ENCODE measurements around the gene PLEKHM3. TPM values are rescaled to one million over a fixed set of nuclear protein-coding genes. Genes with fewer than 3 reads are reported as not detected.

PLEKHM3 gene
- total and polyA plus RNA-seq, 12 donors, result 9.5 to 39.6 (median 21.7) TPM

DNA sequence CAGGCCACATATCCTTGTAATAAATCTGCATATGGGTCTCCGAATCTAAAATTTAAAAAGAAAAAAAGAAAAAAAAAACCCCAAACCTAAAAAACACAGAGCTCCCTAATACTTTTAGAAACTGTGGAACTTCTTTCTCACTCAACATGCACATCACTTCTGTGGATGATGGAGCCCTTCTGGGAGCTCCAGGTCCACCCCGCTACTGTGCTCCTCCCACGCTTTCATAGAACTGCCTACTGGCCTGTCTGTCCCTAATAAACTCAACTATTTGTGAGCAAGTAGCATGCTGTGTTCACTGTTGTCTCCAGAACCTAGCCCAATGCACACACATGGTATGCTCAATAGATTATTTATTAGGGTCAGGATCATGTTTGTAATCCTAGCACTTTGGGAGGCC lies 172.5 kb downstream of the PLEKHM3 start:
- no peak overlapping the region for H3K4me3 ChIP-seq
- no peak for DNase-seq
- intact Hi-C loops (cut with DNase I), result no loop called here
- 94 to 98% (median 96%) methylated on average over 3 of the region's 3 CpGs for WGBS, 4 donors
- H3K4me1 ChIP-seq (replicated peaks in 1 of 2), result no peaks in the 10 kb centered on the region
- no peak overlapping the region for H3K27ac ChIP-seq
- no peaks in the 10 kb centered on the region for H3K9me3 ChIP-seq (replicated peaks in 1 of 3)
- H3K36me3 ChIP-seq (replicated peaks in 1 of 2), result no peaks in the 10 kb centered on the region
- TF ChIP-seq CTCF (IDR thresholded peaks at IDR 0.05) (no peak), POLR2A (IDR thresholded peaks at IDR 0.05) (no peak)
- no peaks in the 10 kb centered on the region for H3K27me3 ChIP-seq

DNA sequence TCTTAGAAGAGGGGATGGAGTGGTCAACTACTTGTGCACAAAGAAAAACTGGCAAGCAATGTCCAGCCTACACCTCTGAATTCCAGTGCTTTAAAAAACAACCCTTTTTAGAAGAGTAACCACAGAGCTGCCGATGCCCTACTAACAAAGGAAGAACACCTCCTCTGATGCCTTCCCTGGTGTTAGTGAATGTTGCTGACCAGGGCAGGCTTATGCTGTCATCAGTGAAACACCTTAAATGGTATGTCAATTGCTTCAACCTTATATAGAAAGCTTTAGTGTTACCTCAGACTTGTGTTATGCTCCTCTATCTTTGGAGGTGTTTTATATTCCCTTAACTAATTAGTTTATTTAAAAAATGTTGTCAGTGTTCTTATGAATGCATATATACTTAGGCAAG lies 175.9 kb downstream of the PLEKHM3 start:
- no peak overlapping the region for H3K27ac ChIP-seq
- H3K4me3 ChIP-seq, result no peak overlapping the region
- no peaks in the 10 kb centered on the region for H3K36me3 ChIP-seq (replicated peaks in 1 of 2)
- DNase-seq, result no peak
- intact Hi-C loops (cut with DNase I), result no loop called here
- H3K27me3 ChIP-seq, result no peaks in the 10 kb centered on the region
- H3K9me3 ChIP-seq (replicated peaks in 1 of 3), result no peaks in the 10 kb centered on the region
- 93 to 98% (median 96%) methylated on average over 1 of the region's 1 CpG for WGBS, 4 donors
- TF ChIP-seq POLR2A (IDR thresholded peaks at IDR 0.05), result no peak
- TF ChIP-seq CTCF (IDR thresholded peaks at IDR 0.05), result no peak
- H3K4me1 ChIP-seq (replicated peaks in 1 of 2), result no peaks in the 10 kb centered on the region

GRCh38 chr2:207848545-207848928 lies 176.8 kb downstream of the PLEKHM3 start:
- no peak overlapping the region for H3K27ac ChIP-seq
- no peaks in the 10 kb centered on the region for H3K9me3 ChIP-seq (replicated peaks in 1 of 3)
- H3K27me3 ChIP-seq, result no peaks in the 10 kb centered on the region
- no peak for TF ChIP-seq CTCF (IDR thresholded peaks at IDR 0.05)
- TF ChIP-seq POLR2A (IDR thresholded peaks at IDR 0.05), result no peak
- no peaks in the 10 kb centered on the region for H3K4me1 ChIP-seq (replicated peaks in 1 of 2)
- H3K4me3 ChIP-seq, result no peak overlapping the region
- no peaks in the 10 kb centered on the region for H3K36me3 ChIP-seq (replicated peaks in 1 of 2)
- no peak for DNase-seq
- 91 to 96% (median 94%) methylated on average over 4 of the region's 4 CpGs for WGBS, 4 donors
- intact Hi-C loops (cut with DNase I), result no loop called here

DNA sequence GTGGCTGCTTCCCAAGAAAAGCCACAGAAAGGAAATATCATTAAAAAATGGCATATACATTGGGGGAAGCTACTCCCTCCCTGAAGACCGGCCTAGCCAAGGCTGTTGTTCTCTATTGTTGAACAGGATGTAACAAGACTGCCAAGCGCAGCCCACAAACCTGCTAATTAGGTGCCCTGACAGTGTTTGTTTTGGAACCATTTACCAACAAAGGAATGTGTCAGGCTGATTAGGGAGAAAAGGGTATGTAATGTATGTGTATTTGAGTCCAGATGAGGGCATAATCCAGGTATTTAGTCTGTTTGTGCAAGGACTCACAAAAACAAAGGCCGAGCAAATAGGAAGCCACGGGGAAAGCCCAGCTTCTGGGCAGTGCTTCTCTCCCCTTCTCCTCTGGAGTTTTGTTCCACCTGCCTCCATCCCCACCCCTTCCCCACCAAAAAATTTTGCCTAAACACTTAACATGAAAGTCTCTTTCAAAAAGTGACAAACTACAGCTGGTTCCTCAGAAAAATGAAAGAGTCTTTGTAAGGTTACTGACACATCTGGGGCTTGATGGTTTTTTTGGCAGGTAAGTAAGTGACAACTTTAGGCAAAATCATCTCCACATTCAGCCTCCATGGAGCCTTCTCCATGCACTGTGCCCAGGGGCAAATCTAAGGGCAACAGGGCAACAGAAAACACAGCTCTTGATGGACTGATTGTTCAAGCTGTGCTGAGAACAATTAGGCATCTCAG lies 177.4 kb downstream of the PLEKHM3 start:
- no peak for TF ChIP-seq POLR2A (IDR thresholded peaks at IDR 0.05)
- no peak for TF ChIP-seq CTCF (IDR thresholded peaks at IDR 0.05)
- intact Hi-C loops (cut with DNase I), result no loop called here

More for the DNA sequence above, 177.4 kb downstream of the PLEKHM3 start:
- no peak overlapping the region for H3K27ac ChIP-seq
- WGBS, 4 donors, result 64 to 90% (median 84%) methylated on average over 4 of the region's 4 CpGs
- no peak overlapping the region for H3K4me3 ChIP-seq
- no peak for DNase-seq
- no peaks in the 10 kb centered on the region for H3K4me1 ChIP-seq (replicated peaks in 1 of 2)
- H3K27me3 ChIP-seq, result no peaks in the 10 kb centered on the region
- no peaks in the 10 kb centered on the region for H3K9me3 ChIP-seq (replicated peaks in 1 of 3)
- no peaks in the 10 kb centered on the region for H3K36me3 ChIP-seq (replicated peaks in 1 of 2)

Measured in adrenal gland (tissue), 12 donors.